SK-N-SH (cell line): ENCODE results near the gene RALY. TPM values are rescaled to one million over a fixed set of nuclear protein-coding genes. Genes with fewer than 3 reads are reported as not detected.

Experiments
- CTCF ChIA-PET: fragments of 300-600, 350-600 bp; formaldehyde crosslinking; extraction: SDS; loops from one replicate; lab custom pipeline; 2021; lab: Yijun Ruan, JAX
- POLR2A ChIA-PET: fragments of 350-600 bp; sonication (Branson Sonifier 250); formaldehyde crosslinking; extraction: SDS; loops from one replicate; lab custom pipeline; 2020; ENCODE audit warnings: antibody characterized with exemption, inconsistent platforms; lab: Yijun Ruan, JAX
- DNase-seq: peaks from one replicate; pipeline ENCODE4 v3.0.0; 2012
- H2AFZ ChIP-seq: fragments of 200-600 bp; sonication (generic); 2 replicates; pipeline ENCODE4 v1.8.1; 2016; ENCODE audit warnings: antibody characterized with exemption, mild to moderate bottlenecking, low read depth
- H3F3A ChIP-seq: fragments of 200-600 bp; sonication (generic); replicated peaks from 2 replicates; pipeline ENCODE3; 2016; ENCODE audit warnings: antibody characterized with exemption, mild to moderate bottlenecking; ENCODE audit not compliant: insufficient read depth
- H3K27ac ChIP-seq, 2 experiments: fragments of 200-500 bp in 1 of 2; fragments of 200-600 bp in 1 of 2; sonication (Bioruptor generic) in 1 of 2; sonication (generic), shearing (Covaris generic) in 1 of 2; 2 replicates each; pipeline versions ENCODE4 v1.5.1 to v1.6.1; 2014 to 2016; ENCODE audit warnings: low read depth in 2 of 2, inconsistent platforms in 1 of 2, low read length in 1 of 2, mild to moderate bottlenecking in 1 of 2, mixed read lengths in 1 of 2
- H3K27me3 ChIP-seq: fragments of 200-600 bp; sonication (generic), shearing (Covaris generic); 2 replicates; pipeline ENCODE4 v1.6.1; 2016; ENCODE audit warnings: mixed run types; ENCODE audit not compliant: insufficient read depth
- H3K36me3 ChIP-seq, 2 experiments: fragments of 200-500 bp in 1 of 2; fragments of 200-600 bp in 1 of 2; sonication (Bioruptor generic) in 1 of 2; sonication (generic) in 1 of 2; replicated peaks in 1 of 2; 2 replicates each; pipeline versions ENCODE3 to v1.5.1; 2014 to 2016; ENCODE audit warnings: low read length in 1 of 2, mild to moderate bottlenecking in 1 of 2; ENCODE audit not compliant: insufficient read depth in 2 of 2, control insufficient read depth in 1 of 2
- H3K4me1 ChIP-seq, 2 experiments: fragments of 200-500 bp in 1 of 2; fragments of 200-600 bp in 1 of 2; sonication (Bioruptor generic) in 1 of 2; sonication (generic), shearing (Covaris generic) in 1 of 2; 2 replicates each; pipeline versions ENCODE4 v1.5.1 to v1.6.1; 2014 to 2016; ENCODE audit warnings: low read depth in 1 of 2, low read length in 1 of 2, mixed run types in 1 of 2; ENCODE audit not compliant: insufficient read depth in 2 of 2, control insufficient read depth in 1 of 2
- H3K4me2 ChIP-seq: fragments of 200-600 bp; sonication (generic), shearing (Covaris generic); 2 replicates; pipeline ENCODE4 v1.6.1; 2017; ENCODE audit warnings: mixed run types
- H3K4me3 ChIP-seq, 2 experiments: fragments of 200-500 bp in 1 of 2; fragments of 200-600 bp in 1 of 2; sonication (Bioruptor generic) in 1 of 2; sonication (generic), shearing (Covaris generic) in 1 of 2; 2 replicates each; pipeline versions ENCODE4 v1.5.1 to v1.8.1; 2014 to 2016; ENCODE audit warnings: low read depth in 2 of 2, inconsistent platforms in 1 of 2, low read length in 1 of 2, mild to moderate bottlenecking in 1 of 2, mixed read lengths in 1 of 2, moderate library complexity in 1 of 2
- H3K79me2 ChIP-seq: fragments of 200-600 bp; sonication (generic); 2 replicates; pipeline ENCODE4 v1.8.1; 2017; ENCODE audit warnings: mild to moderate bottlenecking; ENCODE audit not compliant: insufficient read depth
- H3K9ac ChIP-seq: fragments of 200-600 bp; sonication (generic); 2 replicates; pipeline ENCODE4 v1.6.1; 2017; ENCODE audit warnings: mixed run types
- H3K9me2 ChIP-seq: fragments of 200-600 bp; sonication (generic); 2 replicates; pipeline ENCODE4 v1.6.1; 2017; ENCODE audit warnings: mixed run types
- H3K9me3 ChIP-seq: fragments of 200-600 bp; sonication (generic); 2 replicates; pipeline ENCODE4 v1.6.1; 2017; ENCODE audit warnings: mixed run types, mild to moderate bottlenecking, moderate library complexity
- H4K20me1 ChIP-seq: fragments of 200-600 bp; sonication (generic); 2 replicates; pipeline ENCODE4 v1.6.1; 2017; ENCODE audit warnings: mild to moderate bottlenecking, mixed run types; ENCODE audit not compliant: insufficient read depth
- CHD2 ChIP-seq: fragments of 150-350 bp; IDR thresholded peaks from 2 replicates; pipeline ENCODE4 v1.6.1; 2018; ENCODE audit warnings: low read length; ENCODE audit not compliant: partially characterized antibody
- GATA2 ChIP-seq: sonication (generic); formaldehyde crosslinking; IDR thresholded peaks from 2 replicates; pipeline ENCODE4 v1.5.0; 2020; ENCODE audit warnings: mild to moderate bottlenecking, missing genetic modification reagents
- POLR2AphosphoS5 ChIP-seq: IDR thresholded peaks from 2 replicates; pipeline ENCODE4 v1.6.1; 2012; ENCODE audit warnings: low read depth, low read length
- RFX5 ChIP-seq: IDR thresholded peaks from 2 replicates; pipeline ENCODE4 v1.6.1; 2012; ENCODE audit warnings: mild to moderate bottlenecking, improper control_type of control experiment, low read length
- SIN3A ChIP-seq: IDR thresholded peaks from 2 replicates; pipeline ENCODE4 v1.6.1; 2012; ENCODE audit warnings: low read depth, mild to moderate bottlenecking, low read length, moderate library complexity, borderline replicate concordance
- SMC3 ChIP-seq: IDR thresholded peaks from 2 replicates; pipeline ENCODE4 v1.6.1; 2012; ENCODE audit warnings: low read depth, low read length, improper control_type of control experiment
- TAF1 ChIP-seq: IDR thresholded peaks from 2 replicates; pipeline ENCODE4 v1.6.1; 2012; ENCODE audit warnings: low read depth, mild to moderate bottlenecking, low read length, moderate library complexity, borderline replicate concordance
- TCF12 ChIP-seq: IDR thresholded peaks from 2 replicates; pipeline ENCODE4 v1.4.0; 2012
- USF2 ChIP-seq: fragments of 150-350 bp; IDR thresholded peaks from 2 replicates; pipeline ENCODE4 v1.6.1; 2017; ENCODE audit warnings: antibody characterized with exemption, low read length, low read depth, borderline replicate concordance
- YY1 ChIP-seq: IDR thresholded peaks from 2 replicates; pipeline ENCODE4 v1.4.0; 2012; ENCODE audit warnings: low read depth, mild to moderate bottlenecking
- WGBS: methylation state at CpG from one replicate; pipeline ENCODE4 v1.1.6; 2017; ENCODE audit warnings: low lambda C conversion rate; 5-methylcytosine and 5-hydroxymethylcytosine counted together
- polyA plus RNA-seq, 3 experiments: library from polyadenylated mRNA; depleted of rRNA; stranded (reverse); fragments of >200 nt; gene quantifications; 2 replicates each; pipeline ENCODE4 v1.2.3, GENCODE V29; 2012
- TF ChIP-seq, protein P1 (sequence below): fragments of 150-350 bp; IDR thresholded peaks from 2 replicates; pipeline ENCODE4 v1.6.1; 2016; ENCODE audit warnings: mild to moderate bottlenecking, low read depth, low read length
- TF ChIP-seq, protein P2 (sequence below): IDR thresholded peaks from 2 replicates; pipeline ENCODE4 v1.4.0; 2012; ENCODE audit warnings: low read depth, borderline replicate concordance
- TF ChIP-seq, protein P3 (sequence below): IDR thresholded peaks from 2 replicates; pipeline ENCODE4 v1.4.0; 2012; ENCODE audit warnings: low read depth

RALY gene
- polyA plus RNA-seq, 1 of the 3 experiments (the other 2 are of a cell fraction), result 130 TPM

DNA sequence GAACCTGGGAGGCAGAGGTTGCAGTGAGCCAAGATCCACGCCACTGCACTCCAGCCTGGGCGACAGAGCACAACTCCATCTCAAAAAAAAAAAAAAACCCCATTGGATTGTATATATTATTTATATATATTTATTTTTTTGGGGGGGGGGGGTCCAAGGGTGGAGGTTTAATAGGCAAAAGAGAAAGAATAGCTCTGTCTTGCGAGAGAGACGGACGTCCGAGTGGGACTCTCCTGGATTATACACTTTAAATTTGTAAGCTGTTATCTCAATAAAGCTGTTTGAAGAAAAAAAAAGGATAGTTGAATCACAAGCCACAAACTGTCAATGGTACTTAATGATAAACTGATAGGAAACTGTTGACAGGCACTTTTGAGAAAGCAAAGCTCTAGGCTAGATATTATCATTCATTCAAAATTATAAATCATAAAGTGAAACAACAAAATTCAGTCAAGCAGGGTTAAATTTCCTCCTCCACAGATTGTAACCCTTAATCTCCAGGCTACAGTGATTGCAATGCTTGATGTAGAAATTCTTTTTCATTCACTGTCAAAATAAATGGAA is 98.0 kb downstream of the RALY start:
- WGBS, result 95% methylated on average over 6 of the region's 6 CpGs
- H3K79me2 ChIP-seq, result peaks cover 51% of the 10 kb centered on the region

GRCh38 chr20:34093895-34094294 is 100.2 kb downstream of the RALY start:
- Histone ChIP-seq H3K27me3 (no peaks in the 10 kb centered on the region), H3K36me3 (peaks cover 82 to 97% of the 10 kb centered on the region in 2 experiments), H3K79me2 (peaks cover 59% of the 10 kb centered on the region; the same call in 1 of the 2 replicates), H3K9ac (no peak overlapping the region), H3K9me3 (no peaks in the 10 kb centered on the region), H4K20me1 (peaks cover 80% of the 10 kb centered on the region), H3F3A (peaks cover 70% of the 10 kb centered on the region), H3K4me2 (no peak overlapping the region), H2AFZ (no peak overlapping the region), H3K4me1 (peaks cover 0 to 3% of the 10 kb centered on the region in 2 experiments; a peak in 1 of 4 replicates), H3K9me2 (no peaks in the 10 kb centered on the region), H3K4me3 (no peak overlapping the region), H3K27ac (no peak overlapping the region)
- TF ChIP-seq GATA2 (CRISPR knock-in tag) (no peak), RFX5 (no peak), YY1 (no peak), SIN3A (no peak), POLR2AphosphoS5 (0 out of 2 replicates have a peak, but pooled peaks have one; percentile 22), SMC3 (no peak)
- TF ChIP-seq, protein P1, sequence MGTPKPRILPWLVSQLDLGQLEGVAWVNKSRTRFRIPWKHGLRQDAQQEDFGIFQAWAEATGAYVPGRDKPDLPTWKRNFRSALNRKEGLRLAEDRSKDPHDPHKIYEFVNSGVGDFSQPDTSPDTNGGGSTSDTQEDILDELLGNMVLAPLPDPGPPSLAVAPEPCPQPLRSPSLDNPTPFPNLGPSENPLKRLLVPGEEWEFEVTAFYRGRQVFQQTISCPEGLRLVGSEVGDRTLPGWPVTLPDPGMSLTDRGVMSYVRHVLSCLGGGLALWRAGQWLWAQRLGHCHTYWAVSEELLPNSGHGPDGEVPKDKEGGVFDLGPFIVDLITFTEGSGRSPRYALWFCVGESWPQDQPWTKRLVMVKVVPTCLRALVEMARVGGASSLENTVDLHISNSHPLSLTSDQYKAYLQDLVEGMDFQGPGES, result no peak
- TF ChIP-seq, protein P2, sequence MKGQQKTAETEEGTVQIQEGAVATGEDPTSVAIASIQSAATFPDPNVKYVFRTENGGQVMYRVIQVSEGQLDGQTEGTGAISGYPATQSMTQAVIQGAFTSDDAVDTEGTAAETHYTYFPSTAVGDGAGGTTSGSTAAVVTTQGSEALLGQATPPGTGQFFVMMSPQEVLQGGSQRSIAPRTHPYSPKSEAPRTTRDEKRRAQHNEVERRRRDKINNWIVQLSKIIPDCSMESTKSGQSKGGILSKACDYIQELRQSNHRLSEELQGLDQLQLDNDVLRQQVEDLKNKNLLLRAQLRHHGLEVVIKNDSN, result no peak
- no peak for DNase-seq
- 97% methylated on average over 2 of the region's 2 CpGs for WGBS
- ChIA-PET POLR2A (interaction anchor here (0.9 kb wide), 1 partner anchor 18 kb away, joined by 5 read pairs; the partner anchor contains the start of gene EIF2S2), CTCF (interaction anchor here (0.7 to 2.9 kb wide), 5 partner anchors 14 to 426 kb away, joined by 3 to 11 read pairs (median 3); no protein-coding TSS in a partner anchor)

More for the DNA sequence above, 98.0 kb downstream of the RALY start:
- Histone ChIP-seq H3K27ac (no peak overlapping the region; a peak in 1 of 4 replicates), H3K9ac (no peak overlapping the region), H3F3A (peaks cover 80% of the 10 kb centered on the region), H3K9me2 (no peaks in the 10 kb centered on the region), H4K20me1 (peaks cover 72% of the 10 kb centered on the region), H2AFZ (no peak overlapping the region), H3K4me2 (no peak overlapping the region), H3K27me3 (no peaks in the 10 kb centered on the region), H3K4me3 (no peak overlapping the region), H3K36me3 (peaks cover 77 to 81% of the 10 kb centered on the region in 2 experiments), H3K4me1 (peaks cover 0 to 3% of the 10 kb centered on the region in 2 experiments; a peak in 1 of 4 replicates), H3K9me3 (no peaks in the 10 kb centered on the region)
- TF ChIP-seq TAF1, result no peak
- no peak for TF ChIP-seq RFX5
- TF ChIP-seq CHD2, result no peak
- TF ChIP-seq TCF12, result no peak
- no peak for TF ChIP-seq GATA2 (CRISPR knock-in tag)
- TF ChIP-seq, protein P3, sequence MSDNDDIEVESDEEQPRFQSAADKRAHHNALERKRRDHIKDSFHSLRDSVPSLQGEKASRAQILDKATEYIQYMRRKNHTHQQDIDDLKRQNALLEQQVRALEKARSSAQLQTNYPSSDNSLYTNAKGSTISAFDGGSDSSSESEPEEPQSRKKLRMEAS, result no peak
- TF ChIP-seq POLR2AphosphoS5, result no peak
- no peak for TF ChIP-seq USF2
- DNase-seq, result no peak
- POLR2A ChIA-PET, result interaction anchor here (0.9 kb wide), 1 partner anchor 9 kb away, joined by 3 read pairs; no protein-coding TSS in a partner anchor
- CTCF ChIA-PET, result interaction anchor here (1.0 to 2.0 kb wide), 3 partner anchors 10 to 229 kb away, joined by 3 to 5 read pairs (median 3); no protein-coding TSS in a partner anchor
